ENCODE data around the gene DQX1.

DQX1 gene, protein sequence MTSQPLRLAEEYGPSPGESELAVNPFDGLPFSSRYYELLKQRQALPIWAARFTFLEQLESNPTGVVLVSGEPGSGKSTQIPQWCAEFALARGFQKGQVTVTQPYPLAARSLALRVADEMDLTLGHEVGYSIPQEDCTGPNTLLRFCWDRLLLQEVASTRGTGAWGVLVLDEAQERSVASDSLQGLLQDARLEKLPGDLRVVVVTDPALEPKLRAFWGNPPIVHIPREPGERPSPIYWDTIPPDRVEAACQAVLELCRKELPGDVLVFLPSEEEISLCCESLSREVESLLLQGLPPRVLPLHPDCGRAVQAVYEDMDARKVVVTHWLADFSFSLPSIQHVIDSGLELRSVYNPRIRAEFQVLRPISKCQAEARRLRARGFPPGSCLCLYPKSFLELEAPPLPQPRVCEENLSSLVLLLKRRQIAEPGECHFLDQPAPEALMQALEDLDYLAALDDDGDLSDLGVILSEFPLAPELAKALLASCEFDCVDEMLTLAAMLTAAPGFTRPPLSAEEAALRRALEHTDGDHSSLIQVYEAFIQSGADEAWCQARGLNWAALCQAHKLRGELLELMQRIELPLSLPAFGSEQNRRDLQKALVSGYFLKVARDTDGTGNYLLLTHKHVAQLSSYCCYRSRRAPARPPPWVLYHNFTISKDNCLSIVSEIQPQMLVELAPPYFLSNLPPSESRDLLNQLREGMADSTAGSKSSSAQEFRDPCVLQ

DNA sequence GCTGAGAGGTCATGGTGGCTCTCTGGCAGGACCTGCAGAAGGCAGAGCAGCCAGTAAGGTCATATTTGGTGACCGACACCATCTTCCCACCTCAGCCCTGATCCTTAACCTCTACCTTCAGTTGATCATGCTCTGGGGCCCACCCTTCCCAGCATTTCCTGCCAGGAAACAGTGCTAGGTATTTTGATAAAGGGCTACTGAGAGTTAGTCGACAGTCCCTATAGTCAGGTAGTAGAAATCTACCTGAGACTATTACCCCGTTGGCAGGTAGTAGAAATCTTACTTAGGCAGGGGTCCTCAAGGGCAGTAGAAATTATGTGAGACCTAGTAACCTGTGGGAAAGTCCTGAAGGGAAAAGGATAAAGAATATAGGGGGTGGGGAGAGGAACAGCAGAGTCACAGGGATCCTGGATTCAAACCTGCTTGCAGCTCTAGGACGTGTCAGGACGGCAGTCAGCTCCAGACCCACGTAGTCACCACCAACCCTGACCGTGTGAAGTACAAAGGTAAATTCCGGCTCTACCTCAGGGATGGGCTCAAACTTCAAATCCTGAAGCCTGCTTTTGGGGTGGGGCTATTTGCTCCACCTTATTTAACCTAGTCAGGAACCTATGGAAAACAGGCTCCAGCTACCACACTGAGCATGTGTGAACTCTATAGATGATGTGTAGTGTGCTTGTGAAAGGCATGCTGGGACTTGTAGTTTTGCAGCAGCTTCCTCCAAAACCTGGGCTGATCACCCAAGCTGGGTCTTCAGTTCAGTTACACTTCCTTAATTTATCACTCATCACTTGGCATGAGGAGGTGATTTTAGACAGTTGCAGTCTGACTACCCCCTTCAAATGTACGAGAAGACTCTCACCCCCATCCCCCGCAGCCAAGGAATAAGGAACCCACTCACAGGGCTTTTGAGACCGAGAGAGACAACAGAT is at the start of gene DQX1:
TSS of gene DQX1 (minus strand) at position 515 of the 932 bp plus-strand sequence. CDS start at position 13, 502 bp downstream.
- H3K27me3 ChIP-seq (ENCODE audit: control insufficient read depth, insufficient read depth, low read length) = 0 out of 2 replicates have a peak, but pooled peaks cover 3% of the 10 kb centered on the region
- peaks cover 10% of the 10 kb centered on the region; the same call in 1 of the 2 replicates for H3K36me3 ChIP-seq (ENCODE audit: control insufficient read depth, insufficient read depth, low read length)
- no CpG with 5 or more reads among the region's 11 CpGs for WGBS (ENCODE audit: insufficient coverage, insufficient read length)
- no peaks in the 10 kb centered on the region for H3K9me3 ChIP-seq (ENCODE audit: control insufficient read depth, insufficient read depth, low read length)
- H3K27ac ChIP-seq (ENCODE audit: low read length) = no peak within 1 kb of the TSS
- H3K4me1 ChIP-seq (ENCODE audit: control insufficient read depth, insufficient read depth, low read length) = peaks cover 3% of the 10 kb centered on the region
- no peak for DNase-seq (ENCODE audit: low read depth, low spot score)
- no peak within 1 kb of the TSS for H3K4me3 ChIP-seq (ENCODE audit: low read length)

DNA sequence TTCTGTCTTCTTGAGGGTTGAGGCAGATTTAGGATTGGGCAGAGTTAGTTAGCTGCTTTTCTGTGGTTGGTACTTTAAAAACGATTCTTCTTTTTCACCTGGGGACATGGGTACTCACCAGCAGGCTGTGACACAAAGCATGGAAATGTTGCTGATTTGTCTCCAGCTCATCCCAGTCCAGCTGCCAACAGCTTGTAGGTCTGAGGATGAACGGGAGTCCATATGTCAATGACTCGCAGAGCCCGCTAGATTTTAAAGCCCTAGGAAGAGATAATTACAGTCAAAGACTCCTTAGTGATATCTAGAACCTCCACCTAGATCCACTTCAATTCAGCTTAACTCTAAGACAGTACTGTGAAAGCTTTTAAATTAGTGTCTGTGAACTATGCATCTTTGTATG is 49.3 kb upstream of the DQX1 start:
- Histone ChIP-seq H3K9me3 (ENCODE audit: control insufficient read depth, insufficient read depth, low read length) (no peaks in the 10 kb centered on the region), H3K4me1 (ENCODE audit: control insufficient read depth, insufficient read depth, low read length) (0 out of 2 replicates have a peak, but pooled peaks cover 1% of the 10 kb centered on the region), H3K27me3 (ENCODE audit: control insufficient read depth, insufficient read depth, low read length) (no peaks in the 10 kb centered on the region), H3K36me3 (ENCODE audit: control insufficient read depth, insufficient read depth, low read length) (no peaks in the 10 kb centered on the region), H3K4me3 (ENCODE audit: low read length) (no peak overlapping the region), H3K27ac (ENCODE audit: low read length) (no peak overlapping the region)
- no CpG with 5 or more reads among the region's 4 CpGs for WGBS (ENCODE audit: insufficient coverage, insufficient read length)
- no peak for DNase-seq (ENCODE audit: low read depth, low spot score)

DNA sequence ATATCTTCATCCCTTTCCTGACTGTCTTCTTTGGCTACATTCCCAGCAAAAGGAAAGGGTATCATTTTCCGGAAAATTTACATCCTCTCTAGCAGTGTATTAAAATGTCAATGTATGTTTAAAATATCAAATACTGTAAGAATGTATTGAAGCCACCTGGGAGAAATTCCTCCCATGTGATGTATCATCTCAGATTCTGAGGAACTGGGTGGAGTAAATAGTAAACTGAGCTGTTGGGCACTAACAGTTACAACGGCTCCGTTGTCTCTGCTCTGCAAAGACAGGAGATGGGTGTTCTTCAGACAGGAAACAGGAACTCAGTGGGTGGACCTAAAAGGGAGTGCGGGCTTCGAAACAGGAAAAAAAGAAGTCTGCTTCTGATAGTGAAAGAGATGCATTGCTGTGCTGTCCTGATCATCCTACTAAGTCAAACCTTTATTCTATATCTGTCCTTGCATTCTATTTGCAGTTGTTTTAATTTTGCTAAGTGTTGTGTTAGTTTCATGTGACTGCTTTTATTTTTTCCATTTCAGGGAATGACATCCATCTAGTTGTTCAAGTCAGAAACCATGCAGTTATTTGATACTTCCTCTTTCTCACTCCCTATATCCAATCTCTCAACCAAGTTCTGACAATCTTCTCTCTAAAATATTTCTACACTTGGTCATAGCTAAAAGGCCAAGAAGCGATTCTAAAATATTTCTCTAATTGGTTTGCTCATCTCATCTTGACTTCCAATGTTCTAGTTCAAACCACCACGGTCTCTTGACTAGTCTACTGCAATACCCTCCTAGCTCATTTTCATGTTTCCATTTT is 47.9 kb upstream of the DQX1 start:
- WGBS (ENCODE audit: insufficient coverage, insufficient read length) = no CpG with 5 or more reads among the region's 7 CpGs
- DNase-seq (ENCODE audit: low read depth, low spot score) = no peak
- H3K27ac ChIP-seq (ENCODE audit: low read length) = no peak overlapping the region

DNA sequence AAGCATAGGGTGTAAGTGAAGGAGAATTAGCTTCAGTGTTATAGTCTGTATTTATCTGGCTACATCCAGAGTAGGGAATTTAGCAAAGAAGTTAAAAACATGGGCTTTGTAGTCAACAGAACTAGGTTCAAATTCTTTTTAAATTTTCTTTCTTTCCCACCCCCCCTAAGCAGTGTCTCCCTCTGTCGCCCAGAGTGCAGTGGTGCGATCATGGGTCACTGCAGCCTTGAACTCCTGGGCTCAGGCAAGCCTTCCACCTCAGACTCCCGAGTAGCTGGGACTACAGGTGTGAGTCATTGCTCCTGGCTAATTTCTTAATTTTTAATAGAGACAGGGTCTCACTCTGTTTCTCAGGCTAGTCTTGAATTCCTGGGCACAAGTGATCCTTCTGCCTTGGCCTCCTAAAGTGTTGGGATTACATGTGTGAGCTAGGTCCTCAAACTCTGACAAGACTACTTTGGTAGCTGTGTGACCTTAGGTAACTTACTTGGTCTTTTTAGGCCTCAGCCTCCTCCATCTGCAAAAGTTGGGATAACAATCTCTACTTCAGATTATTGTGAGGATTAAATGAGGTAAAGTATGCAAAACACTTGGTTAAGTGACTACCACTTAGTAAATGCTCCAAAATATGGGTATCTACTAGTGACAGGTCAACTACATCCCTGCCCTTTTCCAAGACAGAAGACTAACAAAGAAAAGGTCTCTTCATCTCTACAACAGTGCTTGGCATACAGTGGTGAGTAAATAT is 46.3 kb upstream of the DQX1 start:
- H3K4me1 ChIP-seq (ENCODE audit: control insufficient read depth, insufficient read depth, low read length) = no peaks in the 10 kb centered on the region
- H3K27me3 ChIP-seq (ENCODE audit: control insufficient read depth, insufficient read depth, low read length) = no peaks in the 10 kb centered on the region
- H3K4me3 ChIP-seq (ENCODE audit: low read length) = no peak overlapping the region
- no peaks in the 10 kb centered on the region for H3K9me3 ChIP-seq (ENCODE audit: control insufficient read depth, insufficient read depth, low read length)
- no peak for DNase-seq (ENCODE audit: low read depth, low spot score)
- no CpG with 5 or more reads among the region's 3 CpGs for whole genome bisulfite sequencing (ENCODE audit: insufficient coverage, insufficient read length)
- no peak overlapping the region for H3K27ac ChIP-seq (ENCODE audit: low read length)
- no peaks in the 10 kb centered on the region for H3K36me3 ChIP-seq (ENCODE audit: control insufficient read depth, insufficient read depth, low read length)

More for the DNA sequence above, 47.9 kb upstream of the DQX1 start:
- H3K9me3 ChIP-seq (ENCODE audit: control insufficient read depth, insufficient read depth, low read length) = no peaks in the 10 kb centered on the region
- H3K36me3 ChIP-seq (ENCODE audit: control insufficient read depth, insufficient read depth, low read length) = no peaks in the 10 kb centered on the region
- 0 out of 2 replicates have a peak, but pooled peaks cover 1% of the 10 kb centered on the region for H3K4me1 ChIP-seq (ENCODE audit: control insufficient read depth, insufficient read depth, low read length)
- H3K4me3 ChIP-seq (ENCODE audit: low read length) = no peak overlapping the region
- no peaks in the 10 kb centered on the region for H3K27me3 ChIP-seq (ENCODE audit: control insufficient read depth, insufficient read depth, low read length)

DNA sequence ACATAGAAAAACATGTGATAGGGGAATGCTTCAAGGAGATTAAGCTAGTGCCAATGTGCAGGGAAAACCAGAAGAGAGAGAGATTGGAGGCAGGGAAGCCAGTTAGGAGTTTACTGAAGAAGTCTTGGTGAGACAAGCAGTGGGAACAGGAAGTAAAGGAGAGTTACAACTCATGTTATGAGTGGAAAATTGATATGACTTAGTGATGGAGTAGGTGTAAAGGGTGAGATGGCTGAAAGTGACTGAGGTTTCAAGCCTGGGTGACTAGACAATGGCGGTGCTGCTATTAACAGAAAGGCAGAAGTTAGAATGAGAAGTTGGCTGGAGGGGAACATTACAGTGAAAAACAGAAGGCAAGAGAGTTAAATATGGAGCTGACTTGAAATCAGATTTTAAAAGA is 45.0 kb upstream of the DQX1 start:
- no peak overlapping the region for H3K4me3 ChIP-seq (ENCODE audit: low read length)
- no peak for DNase-seq (ENCODE audit: low read depth, low spot score)
- no peaks in the 10 kb centered on the region for H3K36me3 ChIP-seq (ENCODE audit: control insufficient read depth, insufficient read depth, low read length)
- H3K9me3 ChIP-seq (ENCODE audit: control insufficient read depth, insufficient read depth, low read length) = no peaks in the 10 kb centered on the region
- no CpG with 5 or more reads among the region's 1 CpG for WGBS (ENCODE audit: insufficient coverage, insufficient read length)
- no peaks in the 10 kb centered on the region for H3K4me1 ChIP-seq (ENCODE audit: control insufficient read depth, insufficient read depth, low read length)
- H3K27me3 ChIP-seq (ENCODE audit: control insufficient read depth, insufficient read depth, low read length) = no peaks in the 10 kb centered on the region
- H3K27ac ChIP-seq (ENCODE audit: low read length) = no peak overlapping the region

DNA sequence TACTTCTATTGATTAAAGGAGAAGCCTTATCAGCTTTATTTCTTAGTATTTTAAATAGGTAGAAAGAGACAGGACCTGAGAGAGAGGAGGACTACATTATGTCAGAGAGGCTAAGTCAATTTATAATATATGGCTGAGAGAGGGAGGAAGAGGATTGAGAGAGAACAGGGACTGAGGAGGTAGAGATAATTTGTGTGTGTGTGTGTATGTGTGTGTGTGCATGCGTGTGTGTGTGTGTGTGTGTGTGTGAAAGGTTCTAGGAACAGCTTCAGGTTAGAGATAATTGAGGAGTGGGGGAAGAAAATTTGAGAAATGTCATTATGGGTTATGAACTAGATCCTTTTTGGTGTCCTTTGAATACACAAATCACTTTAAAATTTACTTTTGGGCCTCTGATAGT is 43.7 kb upstream of the DQX1 start:
- WGBS (ENCODE audit: insufficient coverage, insufficient read length) = no CpG with 5 or more reads among the region's 1 CpG
- Histone ChIP-seq H3K27ac (ENCODE audit: low read length) (no peak overlapping the region), H3K36me3 (ENCODE audit: control insufficient read depth, insufficient read depth, low read length) (no peaks in the 10 kb centered on the region), H3K27me3 (ENCODE audit: control insufficient read depth, insufficient read depth, low read length) (no peaks in the 10 kb centered on the region), H3K9me3 (ENCODE audit: control insufficient read depth, insufficient read depth, low read length) (no peaks in the 10 kb centered on the region), H3K4me1 (ENCODE audit: control insufficient read depth, insufficient read depth, low read length) (no peaks in the 10 kb centered on the region), H3K4me3 (ENCODE audit: low read length) (no peak overlapping the region)
- no peak for DNase-seq (ENCODE audit: low read depth, low spot score)

DNA sequence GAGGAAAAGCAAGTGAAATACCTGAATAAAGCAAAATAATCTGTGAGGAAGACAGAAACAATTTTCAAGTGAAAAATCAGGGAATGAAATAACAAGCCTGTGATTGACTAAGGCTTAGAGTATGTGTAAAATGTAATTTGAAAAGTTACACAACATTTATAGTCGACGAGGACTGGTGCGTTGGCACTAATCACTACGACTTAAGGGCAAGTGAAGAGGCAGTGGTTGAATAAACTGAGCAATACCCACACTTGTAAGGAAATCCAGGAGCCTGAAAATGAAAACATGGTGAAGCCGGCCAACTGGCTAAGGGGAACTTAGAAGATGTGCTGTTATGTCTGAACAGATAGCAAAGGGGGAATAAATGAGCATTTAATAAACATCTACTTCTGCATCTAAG is 41.9 kb upstream of the DQX1 start:
- no peak for DNase-seq (ENCODE audit: low read depth, low spot score)
- H3K9me3 ChIP-seq (ENCODE audit: control insufficient read depth, insufficient read depth, low read length) = no peaks in the 10 kb centered on the region
- no peaks in the 10 kb centered on the region for H3K27me3 ChIP-seq (ENCODE audit: control insufficient read depth, insufficient read depth, low read length)
- H3K36me3 ChIP-seq (ENCODE audit: control insufficient read depth, insufficient read depth, low read length) = peaks cover 3% of the 10 kb centered on the region; the same call in 1 of the 2 replicates
- WGBS (ENCODE audit: insufficient coverage, insufficient read length) = no CpG with 5 or more reads among the region's 5 CpGs
- H3K4me1 ChIP-seq (ENCODE audit: control insufficient read depth, insufficient read depth, low read length) = no peaks in the 10 kb centered on the region
- H3K4me3 ChIP-seq (ENCODE audit: low read length) = no peak overlapping the region
- H3K27ac ChIP-seq (ENCODE audit: low read length) = no peak overlapping the region

DNA sequence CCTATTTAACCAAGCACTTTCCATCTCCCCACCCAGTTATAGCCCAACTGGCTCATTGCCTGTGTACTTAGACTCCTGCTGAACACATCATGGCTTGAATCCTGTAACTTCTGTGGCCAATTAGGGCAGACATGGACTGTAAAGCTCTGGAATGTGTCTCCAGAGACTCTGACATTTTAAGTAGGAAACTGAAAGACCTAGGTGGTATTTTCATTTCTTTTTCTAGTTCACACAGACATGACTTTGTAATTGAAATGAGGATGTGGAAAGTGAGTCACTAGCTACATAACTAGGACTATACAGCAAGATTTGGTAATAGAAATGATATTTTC is 40.7 kb upstream of the DQX1 start:
- Histone ChIP-seq H3K36me3 (ENCODE audit: control insufficient read depth, insufficient read depth, low read length) (peaks cover 3% of the 10 kb centered on the region; the same call in 1 of the 2 replicates), H3K4me1 (ENCODE audit: control insufficient read depth, insufficient read depth, low read length) (no peaks in the 10 kb centered on the region), H3K27ac (ENCODE audit: low read length) (no peak overlapping the region), H3K27me3 (ENCODE audit: control insufficient read depth, insufficient read depth, low read length) (no peaks in the 10 kb centered on the region), H3K9me3 (ENCODE audit: control insufficient read depth, insufficient read depth, low read length) (no peaks in the 10 kb centered on the region), H3K4me3 (ENCODE audit: low read length) (no peak overlapping the region)
- no peak for DNase-seq (ENCODE audit: low read depth, low spot score)

DNA sequence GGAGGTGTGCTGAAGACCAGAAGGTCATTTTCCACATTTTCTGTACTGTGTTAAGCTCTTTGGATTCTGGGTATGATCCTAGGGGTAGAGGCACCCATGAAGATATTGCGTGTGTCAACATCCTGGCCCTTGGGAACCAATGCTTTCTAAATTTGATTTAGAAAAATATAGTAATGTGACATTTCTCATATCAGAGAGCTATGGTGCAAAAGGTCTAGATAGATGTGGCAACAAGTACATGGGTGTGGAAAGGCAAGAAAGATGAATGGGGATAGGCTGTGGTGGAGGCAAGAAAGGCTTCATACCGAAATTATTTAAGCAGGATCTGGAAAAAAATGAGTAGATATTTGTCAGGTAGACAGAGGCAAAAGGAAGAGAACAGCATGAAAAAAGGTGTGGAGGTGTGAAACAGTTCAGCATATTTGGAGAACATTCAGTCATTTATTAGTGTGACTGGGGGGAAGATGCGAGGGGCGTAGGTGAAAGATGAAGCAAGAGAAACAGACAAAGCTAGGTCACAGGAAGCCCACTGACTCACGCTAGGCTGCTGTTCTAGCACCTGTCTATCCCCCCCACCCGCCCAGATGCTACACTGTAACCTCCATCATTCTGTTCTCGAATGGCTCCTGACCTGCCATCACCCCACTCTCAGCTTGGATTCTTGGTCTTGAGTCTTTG is 40.2 kb upstream of the DQX1 start:
- Histone ChIP-seq H3K27me3 (ENCODE audit: control insufficient read depth, insufficient read depth, low read length) (no peaks in the 10 kb centered on the region), H3K9me3 (ENCODE audit: control insufficient read depth, insufficient read depth, low read length) (no peaks in the 10 kb centered on the region), H3K27ac (ENCODE audit: low read length) (no peak overlapping the region), H3K36me3 (ENCODE audit: control insufficient read depth, insufficient read depth, low read length) (peaks cover 3% of the 10 kb centered on the region; the same call in 1 of the 2 replicates), H3K4me1 (ENCODE audit: control insufficient read depth, insufficient read depth, low read length) (no peaks in the 10 kb centered on the region), H3K4me3 (ENCODE audit: low read length) (no peak overlapping the region)
- no peak for DNase-seq (ENCODE audit: low read depth, low spot score)
- no CpG with 5 or more reads among the region's 7 CpGs for WGBS (ENCODE audit: insufficient coverage, insufficient read length)
